Immature natural killer cell (primary cell): Measurements from ENCODE around the gene GLRB. TPM values are rescaled to one million over a fixed set of nuclear protein-coding genes. Genes with fewer than 3 reads are reported as not detected.

Experiments used
- polyA plus RNA-seq, 3 donors: library from polyadenylated mRNA; unstranded; fragments of 300-500 nt; fragmentation: Illumina TruSeq; gene quantifications; one replicate each; pipeline ENCODE4 v1.2.3, GENCODE V29; 2021

Gene GLRB
- polyA plus RNA-seq, 3 donors from 2014 or later: not detected

Other genes starting within 250 kb of the GLRB start
- gene PDGFC, start 104.4 kb upstream of the GLRB start, polyA plus RNA-seq: under 1 TPM in 2 of 3 donors, not detected in 1; 0.09 TPM
- not detected for gene GRIA2, start 144.6 kb downstream of the GLRB start, polyA plus RNA-seq